H9 (cell line): ENCODE measurements around the gene ABCD1. TPM values are rescaled to one million over a fixed set of nuclear protein-coding genes. Genes with fewer than 3 reads are reported as not detected.

Experiments used
- DNase-seq: peaks from one replicate; pipeline ENCODE4 v3.0.0-alpha.2; 2017
- H2AFZ ChIP-seq: one replicate; pipeline ENCODE4 v1.6.1; 2013; ENCODE audit warnings: mild to moderate bottlenecking, low read length, control low read depth, moderate library complexity
- H2AK5ac ChIP-seq: 2 replicates; pipeline ENCODE4 v1.6.1; 2013; ENCODE audit warnings: low read length, control low read depth, mixed read lengths; ENCODE audit not compliant: insufficient read length
- H2BK120ac ChIP-seq: one replicate; pipeline ENCODE4 v1.6.1; 2013; ENCODE audit warnings: low read depth, mild to moderate bottlenecking, low read length, control low read depth, inconsistent platforms; ENCODE audit not compliant: poor library complexity, severe bottlenecking
- H2BK12ac ChIP-seq: 2 replicates; pipeline ENCODE4 v1.6.1; 2013; ENCODE audit warnings: low read length, control low read depth, mixed read lengths, low read depth; ENCODE audit not compliant: insufficient read length
- H2BK15ac ChIP-seq: 2 replicates; pipeline ENCODE4 v1.6.1; 2013; ENCODE audit warnings: low read depth, low read length, control low read depth
- H2BK20ac ChIP-seq: one replicate; pipeline ENCODE4 v1.6.1; 2013; ENCODE audit warnings: low read depth, mild to moderate bottlenecking, low read length, control low read depth, inconsistent platforms; ENCODE audit not compliant: poor library complexity, severe bottlenecking
- H2BK5ac ChIP-seq: 2 replicates; pipeline ENCODE4 v1.6.1; 2013; ENCODE audit warnings: low read length, control low read depth, mixed read lengths; ENCODE audit not compliant: insufficient read length
- H3K14ac ChIP-seq: 2 replicates; pipeline ENCODE4 v1.6.1; 2013; ENCODE audit warnings: low read length, control low read depth; ENCODE audit not compliant: insufficient read depth
- H3K18ac ChIP-seq: 2 replicates; pipeline ENCODE4 v1.6.1; 2013; ENCODE audit warnings: low read depth, mild to moderate bottlenecking, mixed read lengths, low read length, control low read depth; ENCODE audit not compliant: insufficient read length
- H3K23ac ChIP-seq: 2 replicates; pipeline ENCODE4 v1.6.1; 2013; ENCODE audit warnings: low read length, control low read depth, mixed read lengths, low read depth; ENCODE audit not compliant: insufficient read length
- H3K23me2 ChIP-seq: 2 replicates; pipeline ENCODE4 v1.6.1; 2013; ENCODE audit warnings: low read depth, mild to moderate bottlenecking, mixed read lengths, low read length, control low read depth; ENCODE audit not compliant: insufficient read length, poor library complexity, severe bottlenecking
- H3K27ac ChIP-seq: 2 replicates; pipeline ENCODE4 v1.5.1; 2013; ENCODE audit warnings: low read length, control low read depth, mixed read lengths, low read depth; ENCODE audit not compliant: insufficient read length
- H3K27me3 ChIP-seq: 2 replicates; pipeline ENCODE4 v1.6.1; 2013; ENCODE audit warnings: low read length, control low read depth, inconsistent platforms; ENCODE audit not compliant: insufficient read depth
- H3K4ac ChIP-seq: 2 replicates; pipeline ENCODE4 v1.6.1; 2013; ENCODE audit warnings: low read depth, mild to moderate bottlenecking, control low read depth, inconsistent platforms, low read length, moderate library complexity
- H3K4me1 ChIP-seq: 2 replicates; pipeline ENCODE4 v1.6.1; 2013; ENCODE audit warnings: low read length, control low read depth, inconsistent platforms; ENCODE audit not compliant: insufficient read depth
- H3K4me2 ChIP-seq: 2 replicates; pipeline ENCODE4 v1.6.1; 2013; ENCODE audit warnings: low read length, control low read depth, mixed read lengths; ENCODE audit not compliant: insufficient read length, insufficient read depth
- H3K56ac ChIP-seq: 2 replicates; pipeline ENCODE4 v1.6.1; 2013; ENCODE audit warnings: low read depth, mild to moderate bottlenecking, mixed read lengths, low read length, control low read depth; ENCODE audit not compliant: insufficient read length
- H3K79me1 ChIP-seq: 2 replicates; pipeline ENCODE4 v1.6.1; 2013; ENCODE audit warnings: low read depth, mild to moderate bottlenecking, moderate library complexity, low read length, control low read depth, inconsistent platforms; ENCODE audit not compliant: insufficient read depth, poor library complexity, severe bottlenecking
- H3K79me2 ChIP-seq: 2 replicates; pipeline ENCODE4 v1.6.1; 2013; ENCODE audit warnings: low read length, control low read depth, inconsistent platforms; ENCODE audit not compliant: insufficient read depth
- H3K9ac ChIP-seq: 2 replicates; pipeline ENCODE4 v1.6.1; 2013; ENCODE audit warnings: low read length, control low read depth, mixed read lengths; ENCODE audit not compliant: insufficient read length; ENCODE audit errors: extremely low read depth
- H3K9me3 ChIP-seq: one replicate; pipeline ENCODE4 v1.6.1; 2013; ENCODE audit warnings: low read depth, low read length, inconsistent platforms; ENCODE audit not compliant: control insufficient read depth
- H3T11ph ChIP-seq: one replicate; pipeline ENCODE4 v1.6.1; 2013; ENCODE audit warnings: mild to moderate bottlenecking, low read length, control low read depth, inconsistent platforms
- H4K20me1 ChIP-seq: one replicate; pipeline ENCODE4 v1.6.1; 2013; ENCODE audit not compliant: control insufficient read depth, insufficient read length, insufficient read depth
- H4K5ac ChIP-seq: 2 replicates; pipeline ENCODE4 v1.6.1; 2013; ENCODE audit warnings: low read depth, mild to moderate bottlenecking, mixed read lengths, low read length, control low read depth; ENCODE audit not compliant: insufficient read length
- H4K8ac ChIP-seq: replicated peaks from 2 replicates; pipeline ENCODE4 v1.6.1; 2013; ENCODE audit warnings: low read length, control low read depth, mixed read lengths, low read depth; ENCODE audit not compliant: insufficient read length
- H4K91ac ChIP-seq: 2 replicates; pipeline ENCODE4 v1.6.1; 2013; ENCODE audit warnings: low read depth, mild to moderate bottlenecking, moderate library complexity, mixed read lengths, low read length, control low read depth; ENCODE audit not compliant: insufficient read length
- H3K27ac Mint-ChIP-seq, 3 experiments: 2 replicates in 2 of 3; 3 replicates in 1 of 3; pipeline ENCODE4 v1.8.0; 2020 to 2021; ENCODE audit warnings: mixed read lengths in 3 of 3, mild to moderate bottlenecking in 1 of 3, moderate library complexity in 1 of 3
- H3K27me3 Mint-ChIP-seq: 2 replicates; pipeline ENCODE4 v1.8.0; 2021; ENCODE audit warnings: low read depth, mild to moderate bottlenecking, moderate library complexity, mixed read lengths
- H3K36me3 Mint-ChIP-seq, 3 experiments: 2 replicates in 2 of 3; 3 replicates in 1 of 3; pipeline ENCODE4 v1.8.0; 2020 to 2021; ENCODE audit warnings: low read depth in 3 of 3, mixed read lengths in 3 of 3; ENCODE audit not compliant: insufficient read depth in 1 of 3
- H3K4me1 Mint-ChIP-seq, 2 experiments: 2 replicates each; pipeline ENCODE4 v1.8.0; 2020; ENCODE audit warnings: mixed read lengths in 2 of 2
- H3K4me3 Mint-ChIP-seq, 2 experiments: 2 replicates in 1 of 2; 3 replicates in 1 of 2; pipeline ENCODE4 v1.8.0; 2020 to 2021; ENCODE audit warnings: mild to moderate bottlenecking in 2 of 2, mixed read lengths in 2 of 2, moderate library complexity in 1 of 2
- H3K9me3 Mint-ChIP-seq, 2 experiments: 2 replicates in 1 of 2; 3 replicates in 1 of 2; pipeline ENCODE4 v1.8.0; 2020; ENCODE audit warnings: mild to moderate bottlenecking in 2 of 2, mixed read lengths in 2 of 2, moderate library complexity in 1 of 2
- CTCF ChIP-seq: fragments of 200-600 bp; sonication (generic); conservative IDR thresholded peaks from 3 replicates; pipeline ENCODE4 v1.8.0; 2021; ENCODE audit warnings: antibody characterized with exemption, mild to moderate bottlenecking
- WGBS: extraction: QIAGEN DNeasy Blood & Tissue Kit; methylation state at CpG from one replicate; pipeline ENCODE4 v1.1.7; 2013; ENCODE audit warnings: missing lambda C conversion rate, low lambda C conversion rate, mixed read lengths; ENCODE audit not compliant: insufficient read length; ENCODE audit errors: extremely low coverage; 5-methylcytosine and 5-hydroxymethylcytosine counted together
- total RNA-seq: library from RNA; stranded (reverse); gene quantifications from 2 replicates; pipeline ENCODE4 v1.2.1, GENCODE V29; 2021

ABCD1 gene
- total RNA-seq, 1 experiment from 2014 or later, result 11.1 TPM

DNA sequence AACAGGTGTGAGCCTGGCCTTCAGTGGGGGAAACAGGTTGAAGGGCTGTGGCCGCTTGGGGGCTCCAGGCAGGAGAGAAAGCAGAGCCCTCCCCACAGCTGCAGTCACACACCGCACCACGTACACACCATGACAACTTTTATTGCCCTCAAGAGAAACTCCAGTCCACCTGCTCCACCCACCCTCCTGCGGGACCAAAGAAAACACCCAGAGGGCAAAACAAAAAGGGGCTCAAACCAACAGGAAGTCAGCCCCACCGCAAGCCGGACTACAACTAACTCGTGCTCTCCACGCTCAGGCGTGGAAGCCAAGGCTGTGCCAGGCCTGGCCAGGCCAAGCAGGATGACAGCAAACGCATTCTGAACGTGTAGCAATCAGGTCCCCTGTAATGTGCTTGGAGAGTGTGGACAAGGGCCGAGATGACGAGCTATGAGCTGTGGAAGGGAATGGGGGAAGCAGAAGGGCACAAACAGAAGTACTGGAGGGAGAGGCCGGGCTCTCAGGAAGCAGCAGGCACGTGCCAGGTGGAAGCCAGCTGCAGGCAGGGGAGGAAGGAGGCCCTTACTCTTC is 24.2 kb upstream of the ABCD1 start:
- no peak overlapping the region for H3T11ph ChIP-seq
- peaks cover 28 to 62% (median 48%) of the 10 kb centered on the region in 3 experiments for H3K36me3 Mint-ChIP-seq

More for the DNA sequence above, 24.2 kb upstream of the ABCD1 start:
- Histone ChIP-seq H3K4me2 (no peak overlapping the region), H3K4ac (no peak overlapping the region), H2BK15ac (no peak overlapping the region), H2AK5ac (no peak overlapping the region), H2BK20ac (no peak overlapping the region), H3K18ac (no peak overlapping the region), H3K56ac (no peak overlapping the region), H2AFZ (no peak overlapping the region), H3K4me1 (no peaks in the 10 kb centered on the region), H3K9ac (no peak overlapping the region), H2BK12ac (no peak overlapping the region), H3K79me2 (no peaks in the 10 kb centered on the region), H4K8ac (no peak overlapping the region), H3K14ac (no peak overlapping the region), H3K27ac (no peak overlapping the region), H3K27me3 (no peaks in the 10 kb centered on the region), H3K9me3 (no peaks in the 10 kb centered on the region), H4K91ac (no peak overlapping the region), H2BK5ac (no peak overlapping the region), H2BK120ac (no peak overlapping the region), H4K5ac (no peak overlapping the region), H3K23me2 (no peaks in the 10 kb centered on the region), H4K20me1 (no peaks in the 10 kb centered on the region), H3K79me1 (no peaks in the 10 kb centered on the region), H3K23ac (no peak overlapping the region)
- Mint-ChIP-seq H3K4me3 (no peak overlapping the region), H3K27me3 (peaks cover 1% of the 10 kb centered on the region), H3K27ac (peak overlapping the region in 2 of 3 experiments; percentile 30 to 41; a peak in 1 of 7 replicates), H3K9me3 (peaks cover 59 to 75% of the 10 kb centered on the region in 2 experiments), H3K4me1 (no peaks in the 10 kb centered on the region)
- no peak for DNase-seq
- WGBS, result no CpG with 5 or more reads among the region's 15 CpGs
- TF ChIP-seq CTCF, result no peak
